HG03175 (cell line): ENCODE measurements around the gene LCE1D.

Source experiments
- ATAC-seq: cut with Tn5 transposase; IDR thresholded peaks from one replicate; pipeline ENCODE4 v1.9.1; 2021; ENCODE audit warnings: mild to moderate bottlenecking, moderate library complexity; ENCODE audit not compliant: unreplicated experiment

Gene LCE1D

DNA sequence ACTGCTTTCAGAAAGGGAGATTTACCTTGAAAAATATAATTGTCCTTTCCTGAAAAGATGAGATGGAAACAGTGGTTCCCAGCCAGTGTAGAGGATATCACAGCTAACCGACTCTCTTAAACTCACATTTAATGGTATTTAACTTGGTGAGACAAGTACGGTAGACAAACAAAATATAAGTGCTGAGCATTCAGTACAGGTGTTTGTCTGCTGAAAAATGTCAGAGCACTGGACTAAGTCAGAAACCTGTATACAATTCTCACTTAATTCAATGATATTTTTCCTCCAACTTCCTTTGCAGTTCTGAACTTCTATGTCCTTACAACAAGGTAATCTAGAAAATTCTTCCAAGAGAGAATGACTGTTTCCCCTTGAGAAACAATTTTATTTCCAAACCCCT, 15.2 kb downstream of the LCE1D start, which contains the start of gene LCE1B:
Gene LCE1B (plus strand): TSS at position 301 of the 400 bp plus-strand sequence. CDS start 476 bp downstream, outside the sequence.
- no peak for ATAC-seq

DNA sequence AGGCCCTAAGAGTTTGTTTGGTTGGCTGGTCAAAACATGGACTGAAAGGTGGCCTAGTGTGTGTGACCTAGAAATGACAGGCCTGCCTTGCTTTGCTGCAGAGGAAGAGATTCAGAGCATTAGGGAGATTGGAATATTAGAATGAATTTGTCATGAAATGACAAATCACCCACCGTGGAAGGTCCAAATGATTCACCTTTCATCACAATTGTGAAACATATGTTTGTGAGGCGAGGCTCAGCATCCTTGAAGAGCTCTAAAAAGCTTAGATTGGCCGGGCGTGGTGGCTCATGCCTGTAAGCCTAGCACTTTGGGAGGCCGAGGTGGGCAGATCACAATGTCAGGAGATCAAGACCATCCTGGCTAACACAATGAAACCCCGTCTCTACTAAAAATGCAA, 20.8 kb downstream of the LCE1D start:
- no peak for ATAC-seq

GRCh38 chr1:152823294-152823693, 26.8 kb downstream of the LCE1D start:
- ATAC-seq: no peak

- ATAC-seq: no peak
These were observed 28.4 kb downstream of the LCE1D start for GRCh38 chr1:152824964-152825363.

DNA sequence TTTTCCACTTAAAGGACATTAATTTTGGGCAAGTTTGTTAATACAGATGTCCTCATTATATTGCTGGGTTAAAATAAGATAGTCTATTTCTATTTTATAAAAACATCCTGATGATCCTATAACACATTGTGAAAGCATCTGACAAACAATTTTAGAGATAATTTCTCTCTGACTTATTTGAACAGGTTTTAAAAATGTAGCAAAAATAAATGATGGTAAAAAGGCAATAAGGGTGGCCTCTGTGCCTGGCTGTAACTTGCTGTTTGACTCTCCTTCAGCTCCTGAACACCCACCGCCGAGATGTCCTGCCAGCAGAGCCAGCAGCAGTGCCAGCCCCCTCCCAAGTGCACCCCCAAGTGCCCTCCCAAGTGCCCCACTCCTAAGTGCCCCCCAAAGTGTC, 30.7 kb downstream of the LCE1D start, which contains the start of gene LCE1A:
Gene LCE1A (plus strand): TSS at position 301 of the 400 bp plus-strand sequence. CDS start 0 bp downstream, at position 301.
- no peak for ATAC-seq

DNA sequence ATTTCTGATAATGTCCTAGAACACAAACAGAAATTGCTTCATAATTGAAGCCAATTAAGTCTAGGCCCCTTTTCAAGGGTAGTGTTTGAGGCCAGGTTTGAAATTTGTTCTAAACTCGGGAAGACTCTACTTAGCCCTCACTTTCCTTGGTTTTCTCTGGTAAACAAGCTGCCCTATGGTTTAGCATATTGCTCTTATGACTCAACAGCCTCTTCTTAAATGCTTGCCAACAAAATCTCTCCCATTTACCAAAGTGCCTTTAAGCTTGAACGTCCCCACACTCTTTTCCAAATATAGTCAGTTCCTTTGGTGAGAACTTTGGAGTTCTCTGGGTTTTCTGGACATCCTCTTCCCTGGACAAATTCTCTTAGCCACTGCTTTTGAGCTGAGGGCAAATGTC, 40.3 kb downstream of the LCE1D start:
- ATAC-seq: no peak

- ATAC-seq: no peak
These were observed 46.0 kb downstream of the LCE1D start, which contains the start of gene LCE6A for GRCh38 chr1:152842556-152842955. TSS of gene LCE6A (plus strand) at chr1:152842856. CDS start at chr1:152843521, 665 bp downstream.
